Ecto neural progenitor cell (in vitro differentiated cells): ENCODE data around the gene MAN1C1.
"Not testable (repeated sequence)": the region's sequence is repeated elsewhere in the genome, so short reads cannot be mapped to it uniquely, and the experiment has no call there.

Source experiments
- DNase-seq: peaks from one replicate; pipeline ENCODE4 v3.0.0-alpha.2; 2018; ENCODE audit warnings: low spot score

Gene MAN1C1

DNA sequence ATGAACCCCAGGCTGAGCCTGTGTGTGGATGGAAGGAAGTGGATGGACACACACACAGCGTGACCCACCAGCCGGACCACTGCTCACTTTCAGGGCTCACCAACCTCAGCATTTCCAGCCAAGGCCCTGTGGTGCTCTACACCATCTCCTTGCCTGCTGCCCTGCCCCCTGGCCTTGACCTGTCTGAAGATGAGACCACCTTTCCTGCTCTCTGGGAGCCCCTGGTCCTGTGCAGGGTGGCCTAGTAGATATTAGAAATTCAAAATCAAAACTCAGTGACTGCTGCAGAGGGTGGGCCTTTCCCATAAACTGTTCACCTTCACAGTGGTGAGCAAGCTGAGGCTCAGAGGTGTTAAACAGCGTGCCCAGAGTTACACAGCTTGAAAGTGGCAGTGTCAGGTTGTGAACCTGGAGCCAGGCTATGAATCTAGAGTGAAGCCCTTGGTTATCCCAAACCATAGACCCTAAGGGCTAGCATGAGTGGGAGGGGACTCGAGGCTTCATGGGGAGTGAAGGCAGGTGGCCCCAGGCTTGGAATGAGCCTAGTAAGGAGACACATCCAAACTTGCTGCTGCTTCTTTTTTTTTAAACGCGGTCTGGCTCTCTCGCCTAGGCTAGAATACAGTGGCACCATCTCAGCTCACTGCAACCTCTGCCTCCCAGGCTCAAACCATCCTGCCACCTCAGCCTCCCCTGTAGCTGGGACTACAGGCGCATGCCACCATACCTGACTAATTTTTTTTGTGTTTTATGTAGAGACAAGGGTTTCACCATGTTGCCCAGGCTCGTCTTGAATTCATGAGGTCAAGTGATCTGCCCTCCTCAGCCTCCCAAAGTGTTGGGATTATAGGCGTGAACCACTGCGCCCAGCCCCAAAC, 41.5 kb downstream of the MAN1C1 start:
- DNase-seq = peak; percentile 33

DNA sequence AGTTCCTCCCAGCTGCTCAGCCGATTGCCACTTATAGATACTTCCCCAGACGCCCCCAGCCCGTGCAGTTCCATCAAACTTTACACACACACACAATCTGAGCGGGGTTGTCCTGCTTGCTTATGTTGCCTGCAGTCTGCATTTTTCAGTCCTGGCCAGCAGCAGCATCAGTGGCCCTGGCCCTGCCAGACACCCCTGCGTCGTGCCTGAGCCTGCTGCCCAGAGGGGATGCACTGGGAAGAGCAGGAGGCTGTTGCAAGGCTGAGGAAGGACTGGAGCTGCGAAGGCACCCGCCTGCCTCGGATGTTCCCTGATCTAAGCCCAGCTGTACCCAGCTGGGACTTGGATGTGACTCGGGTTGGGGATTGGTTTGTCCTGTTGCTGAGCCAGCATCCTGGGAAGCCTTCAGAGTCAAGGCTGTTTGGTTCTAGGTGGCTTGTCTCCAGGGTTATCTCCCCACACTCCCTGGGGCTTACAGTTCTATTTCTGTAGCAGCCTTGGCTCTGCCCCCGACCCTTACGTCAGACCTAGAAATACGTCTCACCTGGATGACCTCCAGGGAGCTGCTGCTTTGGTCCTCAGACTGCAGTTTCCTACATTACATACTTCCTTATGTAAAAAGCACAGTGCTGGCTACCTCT, 42.3 kb downstream of the MAN1C1 start:
- peak; percentile 48 for DNase-seq

DNA sequence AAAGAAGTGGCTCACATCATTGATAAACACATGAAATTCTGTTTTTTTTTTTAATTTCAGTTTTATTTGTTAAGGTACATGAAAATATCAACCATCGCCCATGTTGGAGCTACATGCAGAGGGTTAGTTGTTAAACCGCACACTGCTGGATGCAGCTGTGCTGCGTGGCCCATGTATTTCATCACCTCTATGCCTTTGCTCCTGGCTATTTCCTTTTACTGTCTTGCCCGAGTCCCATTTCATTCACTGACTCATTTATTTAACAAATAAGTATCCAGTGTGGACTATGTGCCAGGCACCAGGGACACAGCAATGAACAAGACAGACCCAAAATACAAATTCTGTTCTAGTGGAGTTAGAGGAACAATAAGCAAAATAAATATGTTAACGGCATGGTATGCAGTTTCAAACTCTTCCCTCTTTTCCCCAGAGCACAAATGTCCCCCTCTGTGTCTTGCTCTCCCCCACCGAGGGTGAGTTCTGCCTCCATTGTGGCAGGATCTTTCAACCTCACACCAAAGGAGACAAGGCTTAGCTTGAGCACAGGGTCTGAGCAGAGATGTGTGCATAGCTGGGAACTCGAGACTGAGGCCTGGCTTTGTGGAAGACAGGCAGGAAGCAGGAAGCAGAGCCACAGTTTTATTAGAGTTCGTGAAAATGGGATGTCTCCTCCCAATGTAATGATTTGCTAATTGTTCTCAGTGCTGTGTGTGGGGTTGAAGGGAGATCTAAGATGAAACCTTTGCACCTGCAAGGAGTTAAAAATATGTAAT, 44.6 kb downstream of the MAN1C1 start:
- DNase-seq = no peak

DNA sequence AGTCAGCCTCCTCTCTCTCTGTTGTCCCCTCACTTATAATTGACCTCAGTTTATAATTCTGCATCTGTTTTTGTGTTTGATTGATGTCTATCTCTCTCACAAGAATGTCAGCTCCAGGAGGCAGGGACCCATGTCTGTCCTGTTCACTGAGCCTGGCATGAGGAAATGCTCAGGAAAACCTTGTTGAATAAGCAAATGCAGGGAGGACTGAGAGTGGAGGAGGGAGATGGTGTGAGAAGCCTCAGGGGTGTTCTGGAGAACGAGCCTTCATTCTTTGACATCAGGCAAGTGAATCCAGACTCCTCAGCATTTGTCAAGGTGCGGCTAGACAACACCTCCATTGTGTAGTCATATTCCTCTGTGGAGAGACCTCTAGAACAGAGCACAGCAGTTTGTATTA, 45.5 kb downstream of the MAN1C1 start:
- DNase-seq = no peak

DNA sequence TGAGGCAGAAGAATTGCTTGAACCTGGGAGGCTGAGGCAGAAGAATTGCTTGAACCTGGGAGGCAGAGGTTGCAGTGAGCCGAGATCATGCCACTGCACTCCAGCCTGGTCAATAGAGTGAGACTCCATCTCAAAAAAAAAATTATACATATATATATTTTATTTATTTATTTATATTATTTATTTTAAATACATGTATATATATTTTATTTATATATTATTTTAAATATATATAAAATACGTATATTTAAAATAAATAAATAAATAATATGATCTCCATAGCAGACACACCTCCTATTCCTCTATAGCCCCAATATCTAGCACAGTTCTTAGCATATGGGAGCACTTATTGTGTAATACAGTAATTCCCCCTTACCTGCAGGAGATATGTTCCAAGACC, 46.4 kb downstream of the MAN1C1 start:
- DNase-seq = not testable (repeated sequence)

DNA sequence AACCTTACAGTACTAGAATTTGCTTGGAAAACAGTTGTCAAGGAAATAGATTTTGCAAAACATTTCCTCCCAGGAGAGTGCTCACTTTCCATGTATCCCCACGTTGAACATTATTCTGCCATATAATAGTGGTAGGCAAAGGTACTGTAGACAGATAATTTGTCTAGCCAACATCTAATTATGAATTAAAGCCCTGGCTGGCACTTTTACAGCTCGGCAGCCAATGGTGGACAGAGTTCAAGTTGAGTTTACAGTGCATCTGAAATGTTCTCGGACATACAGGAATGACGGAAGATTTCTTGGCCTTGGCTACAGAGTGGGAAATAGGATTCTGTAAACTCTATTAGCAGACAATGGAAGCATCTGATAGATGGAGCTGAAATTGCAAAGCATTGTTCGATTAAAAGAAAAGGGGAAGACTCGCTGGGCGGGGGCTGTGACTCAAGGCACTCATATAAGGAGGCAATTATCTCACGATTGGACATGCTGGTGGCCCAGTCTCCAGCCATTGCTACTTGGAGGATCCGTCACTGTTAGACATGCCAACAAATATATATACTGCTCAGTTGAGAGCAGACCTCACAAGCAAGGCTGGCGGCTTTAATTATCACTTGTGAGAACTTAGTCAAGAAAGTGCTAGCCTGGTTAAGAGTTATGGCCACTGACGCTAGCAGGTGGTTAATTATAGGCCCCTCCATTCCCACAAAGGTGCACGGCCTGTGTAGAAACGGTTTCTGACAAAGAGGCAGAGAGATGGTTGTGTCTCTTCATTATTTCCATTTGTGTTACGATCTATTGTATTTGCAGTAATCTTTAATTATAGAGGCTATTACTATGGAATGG, 48.0 kb downstream of the MAN1C1 start:
- no peak for DNase-seq

DNA sequence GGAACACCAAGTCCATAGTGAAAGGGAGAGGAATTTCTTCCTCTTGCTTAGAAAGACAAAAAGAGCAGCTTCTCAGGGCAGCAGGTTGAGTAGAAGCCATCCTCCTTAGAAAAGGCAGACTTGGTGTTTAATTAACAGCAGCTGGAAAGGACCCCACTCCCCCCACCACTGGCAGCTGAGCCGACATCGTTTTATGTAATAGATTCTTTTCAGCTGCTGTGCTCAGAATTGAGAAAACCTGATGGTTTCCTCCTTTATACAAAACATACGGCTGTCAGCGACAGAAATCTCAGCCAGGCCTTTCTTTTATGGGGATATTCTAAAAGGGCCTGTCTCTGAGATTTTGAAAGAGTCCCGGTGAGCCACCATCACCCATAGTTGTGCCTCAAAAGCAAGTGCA, 49.9 kb downstream of the MAN1C1 start:
- DNase-seq = no peak

DNA sequence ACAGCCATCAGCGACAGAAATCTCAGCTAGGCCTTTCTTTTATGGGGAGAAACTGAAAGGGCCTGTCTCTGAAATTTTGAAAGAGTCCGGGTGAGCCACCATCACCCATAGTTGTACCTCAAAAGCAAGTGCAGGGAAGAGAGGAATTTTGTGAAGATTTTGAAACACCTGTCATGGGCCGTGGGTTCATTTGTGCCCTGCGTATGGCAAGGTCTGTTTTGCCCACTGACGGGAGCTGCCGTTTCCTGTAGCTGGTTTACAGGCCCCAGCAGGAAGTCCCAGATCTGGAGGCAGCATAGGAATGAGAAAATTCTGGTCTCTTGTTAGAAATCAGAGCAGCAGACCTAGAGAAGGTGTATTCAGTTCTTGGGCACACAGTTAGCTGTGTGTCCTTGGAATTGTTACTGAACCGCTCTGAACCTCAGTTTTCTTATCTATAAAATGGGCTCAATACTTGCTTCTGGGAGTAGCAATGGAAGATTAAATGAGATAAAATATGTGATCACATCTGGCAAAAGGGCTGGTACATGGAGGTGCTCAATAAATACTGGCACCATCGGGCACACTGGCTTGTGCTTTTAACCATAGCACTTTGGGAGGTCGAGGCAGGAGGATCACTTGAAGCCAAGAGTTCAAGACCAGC, 52.5 kb downstream of the MAN1C1 start:
- DNase-seq = no peak

DNA sequence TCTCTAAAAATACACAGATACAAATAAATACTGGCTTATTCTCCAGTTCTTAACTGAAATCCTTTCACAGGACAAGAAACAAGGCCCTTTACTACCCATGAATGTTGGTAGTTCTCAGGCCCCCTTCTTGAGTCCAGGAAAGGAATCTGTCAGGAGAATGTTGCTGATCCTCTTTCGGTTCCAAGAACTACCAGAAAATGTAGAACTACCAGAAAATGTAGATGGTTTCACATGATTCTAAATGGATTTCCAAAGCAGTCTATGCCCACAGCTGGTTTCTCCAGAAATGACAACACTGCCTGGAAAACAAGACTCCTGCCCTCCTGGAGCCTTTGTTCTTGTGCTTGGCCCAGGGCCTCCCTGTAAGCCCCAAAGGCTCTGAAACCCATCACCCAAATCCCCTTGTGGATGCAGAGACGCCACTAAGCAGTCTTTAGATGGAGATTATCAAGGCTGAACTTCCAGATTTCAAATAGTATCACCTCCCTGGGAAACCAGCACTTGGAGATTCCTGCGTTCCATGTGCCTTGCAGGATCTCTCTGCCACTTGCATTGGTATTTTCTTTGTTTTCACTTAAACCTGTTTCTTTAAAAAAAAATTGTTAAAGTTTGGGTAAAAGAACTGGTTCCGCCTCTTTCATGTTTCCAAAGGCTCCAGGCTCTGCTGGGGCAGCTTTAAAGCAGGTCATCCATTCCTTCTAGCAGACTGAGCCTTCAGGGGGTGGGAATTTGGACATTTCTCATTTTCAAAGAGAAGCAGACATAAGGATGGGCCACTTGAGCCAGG, 53.4 kb downstream of the MAN1C1 start:
- DNase-seq = no peak

DNA sequence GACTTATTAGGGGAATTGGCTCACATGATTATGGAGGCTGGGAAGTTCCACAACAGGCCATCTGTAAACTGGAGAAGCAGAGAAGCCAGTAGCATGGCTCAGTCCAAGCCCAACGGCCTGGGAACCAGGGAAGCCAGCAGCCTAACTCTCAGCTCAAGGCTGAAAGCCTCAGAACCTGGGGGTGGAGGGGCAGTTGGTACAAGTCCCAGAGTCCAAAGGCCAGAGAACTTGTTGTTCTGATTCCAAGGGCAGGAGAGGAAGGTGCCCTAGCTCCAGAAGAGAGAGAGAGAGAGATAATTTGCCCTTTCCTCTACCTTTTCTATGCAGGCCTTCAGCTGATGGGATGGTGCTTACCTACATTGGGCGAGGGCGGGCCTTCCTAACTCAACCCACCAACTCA, 55.3 kb downstream of the MAN1C1 start:
- DNase-seq = no peak

DNA sequence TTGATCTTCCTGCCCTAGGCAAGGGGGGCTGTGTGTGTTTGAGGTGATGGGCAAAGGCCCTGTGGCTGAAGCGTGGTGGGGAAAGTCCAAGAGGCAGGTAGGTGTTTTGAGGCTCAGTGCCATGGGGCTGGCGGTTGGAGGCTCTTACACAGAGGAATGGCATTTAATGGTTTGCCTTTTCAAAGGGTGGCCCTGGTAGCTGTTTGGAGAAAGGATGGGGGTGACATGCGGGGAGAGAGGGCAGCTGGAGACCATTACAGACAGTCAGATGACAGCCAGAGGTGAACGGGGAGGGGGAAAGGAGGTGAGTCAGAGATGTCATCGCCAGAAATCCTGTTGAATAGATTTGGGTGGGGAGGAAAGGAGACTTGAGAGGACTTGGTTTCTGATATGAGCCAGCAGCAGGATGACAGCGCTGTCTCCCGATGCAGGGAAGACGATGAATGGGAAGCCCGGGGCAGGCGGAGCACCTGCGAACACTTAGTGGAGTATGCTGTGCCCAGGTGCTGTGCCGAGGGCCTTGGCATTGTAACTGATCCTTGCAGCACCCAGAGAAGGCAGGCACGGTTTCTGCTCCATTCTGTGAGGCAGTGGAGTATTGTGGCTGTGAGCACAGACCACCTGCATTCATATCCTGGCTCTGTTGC, 56.3 kb downstream of the MAN1C1 start:
- DNase-seq = no peak

DNA sequence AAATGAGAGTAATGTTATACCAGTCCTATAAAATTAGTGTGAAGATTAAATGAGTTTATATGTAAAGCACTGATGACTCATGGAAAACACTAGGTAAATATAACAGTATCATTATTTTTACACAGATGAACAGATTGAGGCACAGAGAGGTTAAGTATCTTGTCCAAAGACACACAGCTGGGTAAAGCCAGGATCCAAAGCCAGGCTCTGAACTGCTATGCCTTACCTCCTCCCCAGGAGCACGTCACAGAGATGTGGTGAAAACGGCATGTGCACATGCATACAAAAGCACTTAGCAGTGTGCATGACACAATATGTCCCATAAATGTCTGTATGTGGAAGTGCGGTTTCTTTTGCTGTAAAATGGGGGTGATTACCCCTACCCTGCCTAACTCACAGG, 56.9 kb downstream of the MAN1C1 start:
- no peak for DNase-seq

DNA sequence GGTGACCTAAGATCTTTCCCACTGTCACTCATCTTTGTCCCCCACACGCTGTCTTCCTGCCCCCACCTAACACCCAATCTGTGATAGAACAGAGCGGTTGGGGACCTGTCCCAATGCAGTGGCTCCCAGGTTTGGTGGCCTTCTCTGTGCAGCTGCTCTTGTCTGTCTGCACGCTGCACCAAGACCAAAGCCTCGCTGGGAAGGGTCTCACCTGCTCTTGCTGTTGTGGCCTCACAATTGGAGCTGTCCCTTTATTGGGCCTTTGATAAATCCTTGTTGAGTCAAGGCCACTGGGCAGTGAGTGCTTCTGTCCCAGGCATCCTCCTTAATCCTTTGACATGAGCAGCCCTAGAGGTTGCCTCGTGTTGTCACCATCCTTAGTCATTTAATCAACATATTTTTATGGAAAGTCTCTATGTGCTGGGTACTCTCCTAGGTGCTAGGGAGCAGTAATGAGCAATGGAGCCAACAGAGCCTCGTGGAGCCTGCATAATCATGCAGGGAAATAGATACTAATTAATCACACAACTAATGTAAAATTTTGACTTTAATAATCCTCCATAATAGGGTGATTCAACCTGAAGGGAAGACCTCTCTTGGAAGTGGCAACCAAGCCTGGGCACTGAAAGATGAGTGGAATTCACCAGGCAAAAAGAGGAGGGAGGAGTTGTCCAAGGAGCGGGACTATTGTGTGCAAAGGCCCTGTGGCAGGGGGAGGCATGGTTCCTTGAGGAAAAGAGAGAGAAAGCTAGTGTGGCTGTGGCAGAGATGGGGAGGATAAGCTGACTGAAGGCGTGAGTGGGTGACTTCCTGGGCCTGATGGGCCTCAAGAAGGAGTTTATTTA, 57.6 kb downstream of the MAN1C1 start:
- no peak for DNase-seq

DNA sequence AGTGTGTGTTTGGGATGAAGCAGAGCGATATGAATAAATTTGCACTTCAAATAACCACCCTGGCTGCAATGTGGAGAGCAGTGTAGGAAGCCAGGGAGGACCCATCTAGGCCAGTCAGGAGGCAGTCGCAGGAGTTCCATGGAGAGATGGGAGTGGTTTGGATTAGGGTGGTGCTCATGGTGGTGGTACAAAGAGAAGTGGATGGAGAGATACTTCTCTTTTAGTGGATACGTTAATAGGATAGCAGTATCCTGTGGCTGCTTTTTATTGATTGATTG, 58.2 kb downstream of the MAN1C1 start:
- no peak for DNase-seq

DNA sequence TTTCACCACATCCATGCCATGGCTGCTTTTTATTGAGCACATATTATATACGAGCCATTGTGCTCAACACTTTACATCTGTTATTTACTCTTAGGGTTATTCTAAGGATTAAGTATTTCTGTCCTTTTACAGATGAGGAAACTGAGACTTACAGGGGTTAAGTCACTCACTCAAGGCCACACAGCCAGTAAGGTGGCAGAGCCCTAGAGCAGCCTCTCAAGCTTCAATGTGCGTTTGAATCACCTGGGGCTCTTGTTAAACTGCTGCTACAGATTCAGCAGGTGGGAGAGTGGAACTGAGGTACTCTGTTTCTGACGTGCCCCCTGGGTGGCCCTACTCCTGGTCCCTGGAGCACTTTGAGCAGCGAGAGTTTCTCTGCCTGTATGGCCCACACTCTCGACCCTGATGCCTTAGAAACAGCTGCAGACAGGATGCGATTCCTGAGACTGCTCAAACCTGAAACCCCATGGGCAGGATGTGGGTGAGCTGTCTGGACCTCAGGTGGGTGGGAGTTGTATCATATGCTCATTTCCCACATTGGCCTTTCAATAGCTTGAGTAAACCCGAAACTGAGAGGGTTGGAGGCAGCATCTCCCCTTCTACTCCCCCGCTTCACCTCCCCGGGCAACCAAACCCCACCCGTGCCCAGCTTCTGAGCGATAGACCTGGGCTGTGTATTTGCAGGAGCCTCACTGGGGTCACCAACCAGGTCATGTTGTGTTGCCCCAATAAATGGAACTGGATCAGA, 59.3 kb downstream of the MAN1C1 start:
- no peak for DNase-seq

DNA sequence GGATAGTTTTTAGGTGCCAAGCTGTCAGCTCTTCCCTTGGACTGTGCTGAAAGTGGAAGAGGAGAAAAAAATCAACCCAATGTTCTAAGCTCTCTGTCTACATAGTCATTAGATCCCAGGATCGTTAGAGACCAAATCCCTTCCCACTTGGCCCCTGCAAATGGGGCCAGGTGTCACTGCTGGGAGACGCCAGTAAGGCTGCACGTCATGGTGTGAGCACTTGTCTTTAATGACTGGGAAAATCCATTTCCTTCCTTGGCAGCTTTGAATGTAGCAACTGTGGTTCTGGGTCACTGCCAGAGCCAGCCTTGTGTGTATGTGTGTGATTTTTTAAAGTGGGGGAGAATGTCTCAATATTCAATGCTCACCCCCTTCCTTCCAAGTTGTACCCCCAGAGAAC, 59.9 kb downstream of the MAN1C1 start:
- DNase-seq = no peak

DNA sequence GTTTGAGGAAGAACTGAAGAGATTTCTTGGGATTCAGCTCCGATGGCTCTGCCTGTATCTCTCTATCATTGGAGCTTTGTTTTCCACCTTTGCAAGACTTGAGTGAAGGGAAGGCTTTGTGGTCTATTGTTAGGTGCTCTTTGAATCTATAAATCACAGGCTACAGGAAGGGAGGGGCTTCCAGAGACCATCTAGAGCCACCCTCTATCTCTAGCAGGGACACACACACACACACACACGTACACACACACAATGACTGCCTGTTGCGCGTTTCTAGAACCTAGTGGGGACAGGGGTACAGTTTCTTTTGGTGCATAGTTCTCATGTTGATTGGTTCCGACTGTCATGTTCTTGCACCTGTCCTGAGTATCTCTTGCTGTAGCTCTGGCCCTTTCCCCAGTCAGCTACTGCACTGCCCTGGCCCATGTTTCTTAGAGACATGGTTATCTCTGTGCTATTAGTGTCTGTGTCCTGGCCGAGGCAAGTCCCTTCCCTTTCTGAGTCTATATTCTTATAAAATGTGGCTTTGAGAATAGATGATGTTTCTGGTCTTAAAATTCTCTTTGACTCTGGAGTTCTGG, 60.7 kb downstream of the MAN1C1 start:
- no peak for DNase-seq

DNA sequence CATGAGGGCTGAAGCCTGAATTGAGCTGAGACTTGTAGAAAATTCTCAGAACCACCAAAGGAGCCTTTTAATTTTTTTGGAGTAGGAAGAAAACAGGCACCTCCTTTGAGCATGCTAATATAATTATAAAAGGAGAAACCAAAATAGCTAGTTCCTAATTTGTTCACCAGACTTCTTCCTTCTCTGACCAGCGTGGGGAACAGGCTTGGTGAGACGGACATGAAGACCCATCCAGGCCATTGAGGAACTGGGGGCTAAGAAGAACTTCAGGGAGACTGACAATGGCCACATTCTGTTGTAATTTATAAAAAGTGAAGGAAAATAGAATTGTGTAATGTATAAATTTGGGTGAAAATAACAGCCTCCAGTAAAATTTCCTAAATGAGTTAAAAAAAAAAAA, 62.6 kb downstream of the MAN1C1 start:
- DNase-seq = no peak
